K562 (cell line): ENCODE data around the gene KCNAB1. TPM values are rescaled to one million over a fixed set of nuclear protein-coding genes. Genes with fewer than 3 reads are reported as not detected.

ENCODE experiments used
- CTCF ChIP-seq, 3 experiments: IDR thresholded peaks in 2 of 3; conservative IDR thresholded peaks in 1 of 3; 2 replicates each; pipeline ENCODE4 v1.5.1; 2011 to 2012; ENCODE audit warnings: low read length in 3 of 3, mild to moderate bottlenecking in 3 of 3, control low read depth in 2 of 3, improper control_type of control experiment in 1 of 3, inconsistent platforms in 1 of 3, low read depth in 1 of 3, mixed read lengths in 1 of 3, moderate library complexity in 1 of 3; ENCODE audit not compliant: insufficient read depth in 2 of 3
- ETS2 ChIP-seq: IDR thresholded peaks from 2 replicates; pipeline ENCODE4 v1.6.1; 2016; ENCODE audit warnings: borderline replicate concordance, missing genetic modification characterization, mild to moderate bottlenecking, moderate library complexity, missing compliant biosample characterization; ENCODE audit not compliant: poor library complexity, severe bottlenecking
- EZH2 ChIP-seq: IDR thresholded peaks from 2 replicates; pipeline ENCODE4 v1.6.1; 2012; ENCODE audit warnings: low read depth, mild to moderate bottlenecking, inconsistent platforms, low read length, borderline replicate concordance
- HMGXB4 ChIP-seq: sonication (generic); formaldehyde crosslinking; IDR thresholded peaks from 2 replicates; pipeline ENCODE4 v1.8.1; 2023; ENCODE audit warnings: mild to moderate bottlenecking, missing genetic modification reagents
- HNRNPLL ChIP-seq: fragments of 200-400 bp; formaldehyde crosslinking; IDR thresholded peaks from 2 replicates; pipeline ENCODE4 v1.6.1; 2017; ENCODE audit warnings: low read length, low read depth, mild to moderate bottlenecking; ENCODE audit not compliant: poor library complexity, severe bottlenecking
- HSF4 ChIP-seq: fragments of 250-450 bp; sonication (Bioruptor Pico); IDR thresholded peaks from 2 replicates; pipeline ENCODE4 v2.1.2; 2022; ENCODE audit warnings: mild to moderate bottlenecking, moderate library complexity, borderline replicate concordance
- IRF9 ChIP-seq: fragments of 450-650 bp; IDR thresholded peaks from 2 replicates; pipeline ENCODE4 v1.6.1; 2016; ENCODE audit warnings: missing biosample characterization, missing genetic modification characterization
- MAX ChIP-seq: sonication (generic); formaldehyde crosslinking; IDR thresholded peaks from 2 replicates; pipeline ENCODE4 v1.9.0; 2022; ENCODE audit warnings: mild to moderate bottlenecking, missing genetic modification reagents
- MEF2D ChIP-seq: conservative IDR thresholded peaks from 2 replicates; pipeline ENCODE4 v1.6.1; 2016; ENCODE audit warnings: low read depth, missing genetic modification characterization, missing compliant biosample characterization
- MNT ChIP-seq, 2 experiments: fragments of 450-650 bp; conservative IDR thresholded peaks; 2 replicates each; pipeline ENCODE4 v1.6.1; 2017; ENCODE audit warnings: mild to moderate bottlenecking in 2 of 2, moderate library complexity in 2 of 2
- MYC ChIP-seq, 2 experiments: fragments of 250-450 bp in 1 of 2; sonication (Bioruptor Pico) in 1 of 2; IDR thresholded peaks; 2 replicates each; pipeline versions ENCODE4 v1.5.1 to v1.6.1; 2012 to 2021; ENCODE audit warnings: low read depth in 2 of 2, borderline replicate concordance in 1 of 2, improper control_type of control experiment in 1 of 2, low read length in 1 of 2, mild to moderate bottlenecking in 1 of 2, moderate library complexity in 1 of 2
- NONO ChIP-seq, 2 experiments: fragments of 200-400 bp in 1 of 2; fragments of 450-650 bp in 1 of 2; formaldehyde crosslinking in 1 of 2; IDR thresholded peaks; 2 replicates each; pipeline ENCODE4 v1.6.1; 2017; ENCODE audit warnings: low read depth in 2 of 2, mild to moderate bottlenecking in 2 of 2, moderate library complexity in 2 of 2, low read length in 1 of 2
- POU5F1 ChIP-seq: fragments of 150-350 bp; IDR thresholded peaks from 2 replicates; pipeline ENCODE4 v1.6.1; 2014; ENCODE audit warnings: borderline replicate concordance, low read length, low read depth, mild to moderate bottlenecking; ENCODE audit not compliant: partially characterized antibody
- RBM17 ChIP-seq: fragments of 200-400 bp; formaldehyde crosslinking; IDR thresholded peaks from 2 replicates; pipeline ENCODE4 v1.6.1; 2017; ENCODE audit warnings: low read depth, mild to moderate bottlenecking, low read length, borderline replicate concordance
- SRSF3 ChIP-seq: fragments of 200-400 bp; formaldehyde crosslinking; IDR thresholded peaks from 2 replicates; pipeline ENCODE4 v1.6.1; 2016; ENCODE audit warnings: mild to moderate bottlenecking, low read length, moderate library complexity; ENCODE audit not compliant: insufficient read depth
- TBL1XR1 ChIP-seq, 2 experiments: IDR thresholded peaks; 2 replicates each; pipeline ENCODE4 v1.6.1; 2012; ENCODE audit warnings: improper control_type of control experiment in 2 of 2, low read length in 2 of 2, mild to moderate bottlenecking in 1 of 2
- ZC3H8 ChIP-seq: fragments of 450-650 bp; IDR thresholded peaks from 2 replicates; pipeline ENCODE4 v1.6.1; 2017
- ZNF311 ChIP-seq: fragments of 250-450 bp; sonication (Bioruptor Pico); IDR thresholded peaks from 2 replicates; pipeline ENCODE4 v1.4.0; 2020; ENCODE audit warnings: mild to moderate bottlenecking, moderate library complexity
- ZNF511 ChIP-seq: sonication (generic); formaldehyde crosslinking; IDR thresholded peaks from 2 replicates; pipeline ENCODE4 v1.8.0; 2022; ENCODE audit warnings: mild to moderate bottlenecking, missing genetic modification reagents
- ZNF785 ChIP-seq: fragments of 250-450 bp; sonication (Bioruptor Pico); IDR thresholded peaks from 2 replicates; pipeline ENCODE4 v1.4.0; 2020; ENCODE audit warnings: mild to moderate bottlenecking
- polyA plus RNA-seq, 8 experiments: library from polyadenylated mRNA; depleted of rRNA in 4 of 8; stranded (reverse) in 5 of 8; unstranded in 3 of 8; fragments of >200 nt; fragmentation: Nextera tagmentation in 2 of 8; fragmentation: Illumina TruSeq in 1 of 8; extraction: Ambion mirVana in 2 of 8; extraction: Trizol in 1 of 8; gene quantifications; 2 replicates each; pipeline versions ENCODE4 v1.2.1 to v1.2.3, GENCODE V29; 2011 to 2014; ENCODE audit warnings: inconsistent platforms in 1 of 8, missing spikeins in 1 of 8
- total RNA-seq, 7 experiments: library from RNA; depleted of rRNA in 6 of 7; stranded (reverse); fragments of >200 nt in 6 of 7; fragmentation: Illumina TruSeq in 2 of 7; extraction: Trizol in 2 of 7; gene quantifications; 2 replicates each; pipeline versions ENCODE4 v1.2.1 to v1.2.3, GENCODE V29; 2011 to 2021; ENCODE audit warnings: low replicate concordance in 1 of 7

Gene KCNAB1
- total and polyA plus RNA-seq, 9 of the 15 experiments (the other 6 are each of a cell fraction or from before 2014, with no cell fraction given), result 0.14 to 1.2 (median 0.51) TPM

GRCh38 chr3:156460206-156460611, 339.8 kb downstream of the KCNAB1 start (continued):
- no peak for TF ChIP-seq CTCF (IDR thresholded peaks at IDR 0.05 in 2 of 3, conservative IDR thresholded peaks at IDR 0.05 in 1 of 3; ENCODE audit: insufficient read depth in 2 of 3, low read depth in 1 of 3, low read length in 3 of 3)
- no peak for TF ChIP-seq ZC3H8
- TF ChIP-seq ZNF785, result no peak
- peak in 1 of 2 experiments; percentile 45; a peak in 1 of 4 replicates for TF ChIP-seq MNT (conservative IDR thresholded peaks at IDR 0.05)
- no peak for TF ChIP-seq SRSF3
- peak; percentile 84; the same call in 1 of the 2 replicates for TF ChIP-seq EZH2
- peak in 1 of 2 experiments; percentile 82; a peak in 2 of 4 replicates for TF ChIP-seq TBL1XR1 (IDR thresholded peaks at IDR 0.05; ENCODE audit: low read length in 2 of 2)
- TF ChIP-seq ZNF511 (CRISPR knock-in tag), result no peak
- no peak for TF ChIP-seq MAX
- no peak for TF ChIP-seq HNRNPLL
- TF ChIP-seq MEF2D (tag), result no peak
- TF ChIP-seq NONO (IDR thresholded peaks at IDR 0.05; ENCODE audit: low read depth in 2 of 2, low read length in 1 of 2), result no peak
- peak; percentile 64; the same call in 1 of the 2 replicates for TF ChIP-seq ZNF311 (CRISPR knock-in tag)
- TF ChIP-seq HSF4, result no peak
- TF ChIP-seq HMGXB4 (CRISPR knock-in tag), result no peak
- TF ChIP-seq MYC (IDR thresholded peaks at IDR 0.05; ENCODE audit: low read depth, low read length), result no peak
- no peak for TF ChIP-seq MYC (CRISPR knock-in tag; IDR thresholded peaks at IDR 0.05; ENCODE audit: borderline replicate concordance, low read depth)
- no peak for TF ChIP-seq POU5F1
- TF ChIP-seq IRF9 (tag), result 0 out of 2 replicates have a peak, but pooled peaks have one; percentile 12
- no peak for TF ChIP-seq ETS2 (tag)
- no peak for TF ChIP-seq RBM17
